ENCODE data around the gene HS1BP3.

DNA sequence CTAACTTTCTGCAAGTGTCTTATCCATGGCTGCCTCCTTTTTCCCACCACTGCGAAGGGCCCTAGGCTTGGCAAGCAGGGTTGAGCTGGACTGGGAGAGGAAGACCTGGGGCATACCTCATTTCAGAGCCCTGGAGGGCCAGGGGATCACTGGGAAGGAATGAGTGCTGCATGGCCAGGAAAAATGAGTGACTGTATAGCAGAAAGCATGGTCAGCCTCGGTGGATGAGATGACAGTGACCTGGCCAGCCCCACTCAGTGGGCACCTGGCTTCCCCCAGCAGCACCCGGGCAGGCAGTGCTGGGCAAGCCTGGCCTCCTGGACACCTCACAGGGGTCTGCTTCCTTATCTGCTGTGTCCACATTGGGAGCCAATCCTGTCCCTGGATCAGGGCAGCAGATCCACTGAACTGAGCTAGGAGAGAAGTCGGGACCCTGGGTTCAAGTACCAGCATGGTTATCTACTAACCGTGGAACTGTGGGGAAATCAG, 76.4 kb downstream of the HS1BP3 start:
- TF ChIP-seq, protein P1, sequence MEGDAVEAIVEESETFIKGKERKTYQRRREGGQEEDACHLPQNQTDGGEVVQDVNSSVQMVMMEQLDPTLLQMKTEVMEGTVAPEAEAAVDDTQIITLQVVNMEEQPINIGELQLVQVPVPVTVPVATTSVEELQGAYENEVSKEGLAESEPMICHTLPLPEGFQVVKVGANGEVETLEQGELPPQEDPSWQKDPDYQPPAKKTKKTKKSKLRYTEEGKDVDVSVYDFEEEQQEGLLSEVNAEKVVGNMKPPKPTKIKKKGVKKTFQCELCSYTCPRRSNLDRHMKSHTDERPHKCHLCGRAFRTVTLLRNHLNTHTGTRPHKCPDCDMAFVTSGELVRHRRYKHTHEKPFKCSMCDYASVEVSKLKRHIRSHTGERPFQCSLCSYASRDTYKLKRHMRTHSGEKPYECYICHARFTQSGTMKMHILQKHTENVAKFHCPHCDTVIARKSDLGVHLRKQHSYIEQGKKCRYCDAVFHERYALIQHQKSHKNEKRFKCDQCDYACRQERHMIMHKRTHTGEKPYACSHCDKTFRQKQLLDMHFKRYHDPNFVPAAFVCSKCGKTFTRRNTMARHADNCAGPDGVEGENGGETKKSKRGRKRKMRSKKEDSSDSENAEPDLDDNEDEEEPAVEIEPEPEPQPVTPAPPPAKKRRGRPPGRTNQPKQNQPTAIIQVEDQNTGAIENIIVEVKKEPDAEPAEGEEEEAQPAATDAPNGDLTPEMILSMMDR (IDR thresholded peaks at IDR 0.05), result no peak
- TF ChIP-seq POLR2A (IDR thresholded peaks at IDR 0.05), result no peak
